Activated CD4-positive, alpha-beta memory T cell treated with anti-CD3 and anti-CD28 coated beads for 36 hours (primary cell): ENCODE results near the gene WFDC8. TPM values are rescaled to one million over a fixed set of nuclear protein-coding genes. Genes with fewer than 3 reads are reported as not detected.
"Not testable (repeated sequence)": the region's sequence is repeated elsewhere in the genome, so short reads cannot be mapped to it uniquely, and the experiment has no call there.

Experiments
- CTCF ChIA-PET: fragments of 350-600 bp; sonication (Branson Sonifier 250); formaldehyde crosslinking; loops from one replicate; lab custom pipeline; 2021; ENCODE audit warnings: antibody characterized with exemption, inconsistent platforms; lab: Charles Lee
- POLR2A ChIA-PET: fragments of 350-600 bp; sonication (Branson Sonifier 250); formaldehyde crosslinking; loops from one replicate; lab custom pipeline; 2021; ENCODE audit warnings: antibody characterized with exemption; lab: Charles Lee
- DNase-seq: peaks from one replicate; pipeline ENCODE4 v3.0.0-alpha.2; 2020
- H3K27ac Mint-ChIP-seq: one replicate; pipeline ENCODE4 v1.8.0; 2021; ENCODE audit warnings: mixed read lengths
- H3K27me3 Mint-ChIP-seq: one replicate; pipeline ENCODE4 v1.8.0; 2021; ENCODE audit warnings: mixed read lengths
- H3K36me3 Mint-ChIP-seq: one replicate; pipeline ENCODE4 v1.8.0; 2021; ENCODE audit warnings: mixed read lengths
- H3K4me1 Mint-ChIP-seq: one replicate; pipeline ENCODE4 v1.8.0; 2021; ENCODE audit warnings: low read depth, mixed read lengths
- H3K4me3 Mint-ChIP-seq: one replicate; pipeline ENCODE4 v1.8.0; 2021; ENCODE audit warnings: mild to moderate bottlenecking, mixed read lengths
- H3K9me3 Mint-ChIP-seq: one replicate; pipeline ENCODE4 v1.8.0; 2021; ENCODE audit warnings: mixed read lengths
- intact Hi-C: fragments of 100-400 bp; cut with micrococcal nuclease; formaldehyde crosslinking; loops from one replicate; pipeline ENCODE4 v1.15.1; 2023
- total RNA-seq, 2 experiments: library from RNA; stranded (reverse); gene quantifications; one replicate each; pipeline ENCODE4 v1.2.3, GENCODE V29; 2021

The WFDC8 gene
- total RNA-seq, 2 experiments from 2014 or later: not detected

DNA sequence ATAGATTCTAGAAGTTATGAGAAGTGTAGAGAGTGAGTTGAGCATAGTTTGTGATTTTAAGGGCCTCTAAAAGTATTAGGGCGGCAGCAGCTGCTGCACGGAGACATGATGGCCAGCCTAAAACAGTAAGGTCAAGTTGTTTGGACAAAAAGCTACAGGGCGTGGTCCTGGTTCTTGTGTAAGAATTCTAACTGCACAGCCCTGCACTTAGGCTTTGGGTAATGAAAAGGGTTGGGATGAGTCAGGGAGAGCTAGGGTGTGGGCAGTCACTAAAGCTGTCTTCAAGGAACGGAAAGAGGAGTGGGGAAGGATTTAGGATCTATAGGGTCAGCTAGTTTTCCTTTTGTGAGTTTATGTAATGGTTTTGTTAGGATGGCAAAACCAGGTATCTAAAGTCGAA lies 6.9 kb upstream of the WFDC8 start:
- H3K9me3 Mint-ChIP-seq, DNase-seq, H3K4me1 Mint-ChIP-seq, H3K27ac Mint-ChIP-seq, H3K36me3 Mint-ChIP-seq, POLR2A ChIA-PET, CTCF ChIA-PET, H3K4me3 Mint-ChIP-seq, intact Hi-C loops, H3K27me3 Mint-ChIP-seq: not testable (repeated sequence)

DNA sequence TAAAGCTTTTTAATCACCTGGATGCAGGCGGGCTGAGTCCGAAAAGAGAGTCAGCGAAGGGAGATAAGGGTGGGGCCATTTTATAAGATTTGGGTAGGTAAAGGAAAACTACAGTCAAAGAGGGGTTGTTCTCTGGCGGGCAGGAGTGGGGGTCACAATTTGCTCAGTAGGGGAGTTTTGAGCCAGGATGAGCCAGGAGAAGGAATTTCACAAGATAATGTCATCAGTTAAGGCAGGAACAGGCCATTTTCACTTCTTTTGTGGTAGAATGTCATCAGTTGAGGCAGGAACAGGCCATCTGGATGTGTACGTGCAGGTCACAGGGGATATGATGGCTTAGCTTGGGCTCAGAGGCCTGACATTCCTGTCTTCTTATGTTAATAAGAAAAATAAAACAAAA lies 5.2 kb upstream of the WFDC8 start:
- intact Hi-C loops, DNase-seq, H3K36me3 Mint-ChIP-seq, H3K4me3 Mint-ChIP-seq, H3K4me1 Mint-ChIP-seq, POLR2A ChIA-PET, H3K9me3 Mint-ChIP-seq, H3K27ac Mint-ChIP-seq: not testable (repeated sequence)
- CTCF ChIA-PET: interaction anchor here (1.1 kb wide), 1 partner anchor 187 kb away, joined by 4 read pairs; no protein-coding TSS in a partner anchor
- peaks cover 10% of the 10 kb centered on the region for H3K27me3 Mint-ChIP-seq

- no peak overlapping the region for H3K4me3 Mint-ChIP-seq
- peaks cover 14% of the 10 kb centered on the region for H3K27me3 Mint-ChIP-seq
- no peaks in the 10 kb centered on the region for H3K9me3 Mint-ChIP-seq
- no peak for DNase-seq
- H3K36me3 Mint-ChIP-seq: no peaks in the 10 kb centered on the region
- intact Hi-C loops: no loop called here
- H3K27ac Mint-ChIP-seq: no peak overlapping the region
- ChIA-PET POLR2A (no interaction called here), CTCF (interaction anchor here (1.1 kb wide), 1 partner anchor 187 kb away, joined by 4 read pairs; no protein-coding TSS in a partner anchor)
- H3K4me1 Mint-ChIP-seq: no peaks in the 10 kb centered on the region
Observed at GRCh38 chr20:45583502-45583901, 4.4 kb upstream of the WFDC8 start.

DNA sequence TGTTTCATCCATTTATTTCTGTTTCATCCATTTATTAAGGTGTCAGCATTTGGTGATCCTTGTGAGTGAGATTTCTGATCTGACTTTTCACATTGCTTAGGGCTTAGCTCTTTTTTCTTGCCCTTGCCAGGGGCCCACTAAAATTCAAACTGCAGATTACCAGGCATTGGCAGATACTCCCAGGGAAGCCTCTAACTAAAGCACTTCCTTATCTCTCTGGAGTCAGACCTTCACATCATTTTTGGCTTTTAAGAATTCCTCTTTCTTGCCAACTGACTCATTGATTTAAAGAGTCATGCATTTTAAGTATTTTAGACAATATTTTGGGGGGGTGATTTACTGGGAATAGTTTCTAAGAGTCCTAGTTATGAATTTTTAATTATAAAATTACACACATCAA lies 2.6 kb upstream of the WFDC8 start:
- intact Hi-C loops: no loop called here
- Mint-ChIP-seq H3K4me3 (no peak overlapping the region), H3K36me3 (no peaks in the 10 kb centered on the region), H3K4me1 (no peaks in the 10 kb centered on the region), H3K9me3 (no peaks in the 10 kb centered on the region), H3K27ac (no peak overlapping the region), H3K27me3 (peaks cover 11% of the 10 kb centered on the region)
- ChIA-PET POLR2A (no interaction called here), CTCF (no interaction called here)
- no peak for DNase-seq

GRCh38 chr20:45578231-45578630 lies 853 bp downstream of the WFDC8 start:
- Mint-ChIP-seq H3K36me3 (no peaks in the 10 kb centered on the region), H3K27ac (no peak overlapping the region), H3K9me3 (no peaks in the 10 kb centered on the region), H3K4me1 (no peaks in the 10 kb centered on the region), H3K4me3 (no peak overlapping the region), H3K27me3 (peaks cover 12% of the 10 kb centered on the region)
- POLR2A ChIA-PET: no interaction called here
- no peak for DNase-seq
- intact Hi-C loops: no loop called here
- CTCF ChIA-PET: interaction anchor here (2.3 kb wide), 1 partner anchor 193 kb away, joined by 8 read pairs; no protein-coding TSS in a partner anchor

- Mint-ChIP-seq H3K9me3 (no peaks in the 10 kb centered on the region), H3K27ac (no peak overlapping the region), H3K4me3 (no peak overlapping the region), H3K36me3 (no peaks in the 10 kb centered on the region), H3K27me3 (peaks cover 13% of the 10 kb centered on the region), H3K4me1 (no peaks in the 10 kb centered on the region)
- no peak for DNase-seq
- ChIA-PET POLR2A (no interaction called here), CTCF (interaction anchor here (2.3 kb wide), 1 partner anchor 194 kb away, joined by 8 read pairs; no protein-coding TSS in a partner anchor)
- intact Hi-C loops: no loop called here
Observed at GRCh38 chr20:45576995-45577394, 2.1 kb downstream of the WFDC8 start.

- ChIA-PET CTCF (interaction anchor here (0.7 kb wide), 1 partner anchor 195 kb away, joined by 3 read pairs; no protein-coding TSS in a partner anchor), POLR2A (no interaction called here)
- no peak overlapping the region for H3K27ac Mint-ChIP-seq
- no peak overlapping the region for H3K4me3 Mint-ChIP-seq
- DNase-seq: no peak
- no peaks in the 10 kb centered on the region for H3K36me3 Mint-ChIP-seq
- intact Hi-C loops: no loop called here
- H3K27me3 Mint-ChIP-seq: peaks cover 11% of the 10 kb centered on the region
- no peaks in the 10 kb centered on the region for H3K9me3 Mint-ChIP-seq
- H3K4me1 Mint-ChIP-seq: no peaks in the 10 kb centered on the region
Observed at GRCh38 chr20:45575931-45576330, 3.2 kb downstream of the WFDC8 start.

GRCh38 chr20:45569650-45570049 lies 9.4 kb downstream of the WFDC8 start:
- H3K4me1 Mint-ChIP-seq, POLR2A ChIA-PET, CTCF ChIA-PET, H3K9me3 Mint-ChIP-seq, H3K27ac Mint-ChIP-seq, H3K27me3 Mint-ChIP-seq, H3K4me3 Mint-ChIP-seq, H3K36me3 Mint-ChIP-seq, intact Hi-C loops, DNase-seq: not testable (repeated sequence)

DNA sequence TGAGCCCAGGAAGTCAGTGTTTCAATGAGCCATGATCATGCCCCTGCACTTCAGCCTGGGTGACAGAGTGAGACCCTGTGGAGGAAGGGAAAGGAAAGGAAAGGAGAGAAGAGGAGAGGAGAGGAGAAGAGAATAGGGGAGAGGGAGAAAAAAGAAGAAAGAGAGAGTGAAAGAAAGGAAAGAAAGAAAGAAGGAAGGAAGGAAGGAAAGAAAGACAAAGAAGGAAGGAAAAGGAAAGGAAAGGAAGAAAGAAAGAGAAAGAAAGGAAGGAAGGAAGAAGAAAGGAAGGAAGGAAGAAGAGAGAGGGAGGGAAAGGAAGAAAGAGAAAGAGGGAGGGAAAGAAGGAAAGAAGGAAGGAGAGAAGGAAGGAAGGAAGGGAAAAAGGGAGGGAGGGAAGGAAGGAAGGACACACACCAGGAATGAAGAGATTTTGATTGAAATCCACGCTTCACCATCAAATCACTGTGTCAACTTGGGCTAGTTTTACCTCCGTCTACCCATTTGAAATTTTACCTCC lies 14.3 kb downstream of the WFDC8 start:
- no peak overlapping the region for H3K4me3 Mint-ChIP-seq
- peaks cover 9% of the 10 kb centered on the region for H3K27me3 Mint-ChIP-seq
- ChIA-PET POLR2A (no interaction called here), CTCF (no interaction called here)
- no peaks in the 10 kb centered on the region for H3K36me3 Mint-ChIP-seq
- H3K9me3 Mint-ChIP-seq: peaks cover 2% of the 10 kb centered on the region
- H3K27ac Mint-ChIP-seq: no peak overlapping the region
- H3K4me1 Mint-ChIP-seq: no peaks in the 10 kb centered on the region
- intact Hi-C loops: no loop called here
- DNase-seq: no peak

- ChIA-PET POLR2A (no interaction called here), CTCF (interaction anchor here (1.7 kb wide), 1 partner anchor 74 kb away, joined by 4 read pairs; the partner anchor contains the start of gene WFDC10A)
- Mint-ChIP-seq H3K27me3 (peaks cover 21% of the 10 kb centered on the region), H3K27ac (no peak overlapping the region), H3K36me3 (no peaks in the 10 kb centered on the region), H3K4me3 (no peak overlapping the region), H3K4me1 (no peaks in the 10 kb centered on the region), H3K9me3 (no peaks in the 10 kb centered on the region)
- intact Hi-C loops: no loop called here
- DNase-seq: no peak
Observed at GRCh38 chr20:45555198-45555597, 23.9 kb downstream of the WFDC8 start.

DNA sequence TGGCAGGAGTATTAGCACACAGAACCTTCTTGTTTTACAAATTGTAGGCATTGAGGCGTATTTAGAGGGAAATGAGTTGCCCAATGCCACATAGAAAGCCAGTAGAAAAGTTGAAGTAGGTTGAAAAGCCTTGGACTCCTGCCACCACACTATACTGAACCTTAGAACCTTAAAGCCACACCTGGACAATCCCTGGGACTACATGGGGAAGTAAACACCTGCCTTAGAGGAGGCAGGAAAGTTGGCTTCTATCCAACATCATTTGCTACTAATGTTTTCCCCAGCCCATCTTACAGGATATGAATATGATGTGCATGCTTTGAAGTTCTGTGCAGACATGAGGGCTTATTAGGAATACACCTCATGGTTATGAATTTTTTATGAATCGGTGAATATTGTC lies 26.6 kb downstream of the WFDC8 start:
- Mint-ChIP-seq H3K4me3 (no peak overlapping the region), H3K4me1 (no peaks in the 10 kb centered on the region), H3K27ac (no peak overlapping the region), H3K9me3 (no peaks in the 10 kb centered on the region), H3K36me3 (no peaks in the 10 kb centered on the region), H3K27me3 (peaks cover 22% of the 10 kb centered on the region)
- intact Hi-C loops: no loop called here
- ChIA-PET POLR2A (no interaction called here), CTCF (no interaction called here)
- no peak for DNase-seq

DNA sequence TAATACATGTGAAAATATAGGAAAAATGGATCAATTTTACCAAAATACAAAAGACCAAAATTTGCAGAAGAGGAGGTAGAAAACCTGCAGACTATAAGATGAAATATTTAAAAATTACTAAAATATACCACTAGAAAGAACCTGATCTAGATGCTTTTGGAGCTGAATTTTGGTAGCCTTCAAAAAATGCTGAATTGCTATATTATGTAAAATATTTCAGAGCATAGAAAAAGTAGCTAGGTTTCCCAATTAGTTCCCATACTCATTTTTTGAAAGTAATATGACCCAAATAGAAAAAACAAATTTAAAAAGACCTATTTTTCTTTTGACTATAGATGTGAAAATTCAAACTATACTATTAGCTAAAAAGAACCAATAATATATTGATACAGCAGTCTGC lies 28.3 kb downstream of the WFDC8 start:
- ChIA-PET CTCF (interaction anchor here (2.3 kb wide), 1 partner anchor 221 kb away, joined by 6 read pairs; no protein-coding TSS in a partner anchor), POLR2A (no interaction called here)
- H3K4me3 Mint-ChIP-seq: no peak overlapping the region
- peaks cover 24% of the 10 kb centered on the region for H3K27me3 Mint-ChIP-seq
- no peak overlapping the region for H3K27ac Mint-ChIP-seq
- no peaks in the 10 kb centered on the region for H3K9me3 Mint-ChIP-seq
- DNase-seq: no peak
- intact Hi-C loops: no loop called here
- no peaks in the 10 kb centered on the region for H3K36me3 Mint-ChIP-seq
- no peaks in the 10 kb centered on the region for H3K4me1 Mint-ChIP-seq

- peaks cover 22% of the 10 kb centered on the region for H3K27me3 Mint-ChIP-seq
- no peak overlapping the region for H3K27ac Mint-ChIP-seq
- POLR2A ChIA-PET: no interaction called here
- intact Hi-C loops: no loop called here
- CTCF ChIA-PET: interaction anchor here (1.5 kb wide), 1 partner anchor 222 kb away, joined by 5 read pairs; no protein-coding TSS in a partner anchor
- no peak for DNase-seq
- no peaks in the 10 kb centered on the region for H3K36me3 Mint-ChIP-seq
- H3K4me3 Mint-ChIP-seq: no peak overlapping the region
- no peaks in the 10 kb centered on the region for H3K4me1 Mint-ChIP-seq
- H3K9me3 Mint-ChIP-seq: no peaks in the 10 kb centered on the region
Observed at GRCh38 chr20:45548410-45548809, 30.7 kb downstream of the WFDC8 start.
